IPS-15b (cell line): ENCODE results near the gene SNX30.
A peak's percentile ranks its signal among the peaks of the same experiment; 100 is the strongest.

Experiments used
- H3K27me3 ChIP-seq: one replicate; pipeline ENCODE4 v1.6.1; 2013; ENCODE audit warnings: low read length; ENCODE audit not compliant: control insufficient read depth, insufficient read depth
- H3K36me3 ChIP-seq: one replicate; pipeline ENCODE4 v1.6.1; 2013; ENCODE audit warnings: low read length; ENCODE audit not compliant: control insufficient read depth, insufficient read depth
- H3K4me1 ChIP-seq: one replicate; pipeline ENCODE4 v1.6.1; 2013; ENCODE audit warnings: mild to moderate bottlenecking, low read length; ENCODE audit not compliant: control insufficient read depth, insufficient read depth
- H3K4me3 ChIP-seq: one replicate; pipeline ENCODE4 v1.5.1; 2013; ENCODE audit warnings: low read depth, low read length
- H3K9ac ChIP-seq: one replicate; pipeline ENCODE4 v1.6.1; 2013; ENCODE audit warnings: low read depth, mild to moderate bottlenecking, low read length
- H3K9me3 ChIP-seq: one replicate; pipeline ENCODE4 v1.6.1; 2013; ENCODE audit warnings: mild to moderate bottlenecking, low read length; ENCODE audit not compliant: control insufficient read depth, insufficient read depth

The SNX30 gene

DNA sequence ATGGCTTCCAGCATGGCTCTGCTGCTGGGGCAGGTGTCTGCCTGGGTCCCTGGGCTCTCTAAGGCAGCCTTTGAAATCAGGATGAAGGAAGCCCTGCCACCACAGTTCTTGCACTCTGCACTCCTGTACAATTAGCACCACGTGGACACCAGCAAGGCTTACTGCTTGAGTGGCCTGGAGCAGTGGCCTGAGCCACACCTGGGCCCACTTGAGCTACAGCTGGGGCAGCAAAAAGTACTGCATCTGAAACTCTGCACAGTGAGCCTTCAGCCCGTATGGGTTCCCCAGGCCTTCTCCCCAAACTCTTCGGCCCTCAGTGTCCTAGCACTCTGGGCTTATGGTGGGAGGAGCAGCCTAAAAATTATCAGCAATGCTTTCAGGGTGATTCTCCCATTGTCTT is 24.6 kb upstream of the SNX30 start:
- H3K4me3 ChIP-seq = no peak overlapping the region
- no peaks in the 10 kb centered on the region for H3K36me3 ChIP-seq
- H3K9ac ChIP-seq = no peak overlapping the region

DNA sequence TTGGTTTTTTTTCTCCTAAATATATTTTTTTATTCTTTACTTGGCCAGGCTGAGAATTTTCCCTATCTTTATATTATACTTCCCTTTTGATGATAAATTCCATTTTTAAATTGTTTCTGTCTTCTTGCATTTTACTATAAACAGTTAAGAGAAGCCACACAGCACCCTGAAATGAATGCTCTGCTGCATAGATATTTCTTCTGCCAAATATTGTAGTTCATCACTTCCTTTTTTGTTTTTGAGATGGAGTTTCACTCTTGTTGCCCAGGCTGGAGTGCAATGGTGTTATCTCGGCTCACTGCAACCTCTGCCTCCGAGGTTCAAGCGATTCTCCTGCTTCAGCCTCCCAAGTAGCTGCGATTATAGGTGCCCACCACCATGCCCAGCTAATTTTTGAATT is 24.1 kb upstream of the SNX30 start:
- Histone ChIP-seq H3K9ac (no peak overlapping the region), H3K4me1 (no peaks in the 10 kb centered on the region), H3K4me3 (no peak overlapping the region), H3K36me3 (no peaks in the 10 kb centered on the region), H3K9me3 (no peaks in the 10 kb centered on the region), H3K27me3 (no peaks in the 10 kb centered on the region)

More for the DNA sequence above, 24.6 kb upstream of the SNX30 start:
- Histone ChIP-seq H3K27me3 (no peaks in the 10 kb centered on the region), H3K9me3 (no peaks in the 10 kb centered on the region), H3K4me1 (no peaks in the 10 kb centered on the region)

DNA sequence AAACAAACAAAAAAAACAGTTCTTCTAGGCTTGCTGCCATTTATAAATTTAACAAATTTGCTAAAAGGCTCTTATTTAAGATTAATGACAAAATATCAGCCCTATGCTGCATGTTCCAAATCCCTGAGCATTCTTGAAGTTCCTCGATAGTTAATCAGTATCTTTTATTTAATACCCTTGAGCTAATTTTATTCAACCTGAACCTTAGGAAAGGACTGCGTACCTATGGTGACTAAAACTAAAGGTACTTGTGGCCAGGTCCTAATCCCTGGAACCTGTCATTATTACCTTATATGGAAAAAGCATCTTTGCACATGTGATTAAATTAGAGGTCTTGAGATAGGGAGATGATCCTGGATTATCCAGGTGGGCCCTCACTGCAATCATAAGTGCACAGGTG is 22.2 kb upstream of the SNX30 start:
- H3K9me3 ChIP-seq = no peaks in the 10 kb centered on the region
- H3K4me3 ChIP-seq = no peak overlapping the region
- no peaks in the 10 kb centered on the region for H3K4me1 ChIP-seq
- H3K36me3 ChIP-seq = no peaks in the 10 kb centered on the region
- H3K9ac ChIP-seq = no peak overlapping the region
- no peaks in the 10 kb centered on the region for H3K27me3 ChIP-seq

DNA sequence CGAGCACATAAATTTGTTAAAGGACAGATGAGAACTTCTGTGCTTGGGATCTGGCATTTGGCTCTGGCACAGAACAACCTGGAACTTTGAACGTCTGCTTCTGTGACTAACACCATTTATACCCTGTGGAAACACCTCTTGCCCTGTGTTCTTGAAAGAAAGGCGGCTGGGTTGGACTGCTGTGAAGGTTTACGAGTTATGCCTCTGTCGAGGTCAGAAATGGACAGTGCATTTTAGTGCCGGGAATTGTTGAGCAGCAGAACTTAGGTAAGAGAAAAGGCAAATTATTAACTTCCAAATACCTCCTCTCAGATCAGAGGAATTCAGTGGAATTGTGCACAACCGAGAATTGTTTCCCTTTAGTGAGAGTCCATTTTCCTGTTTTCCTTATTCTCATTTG is 18.6 kb upstream of the SNX30 start:
- no peaks in the 10 kb centered on the region for H3K36me3 ChIP-seq

DNA sequence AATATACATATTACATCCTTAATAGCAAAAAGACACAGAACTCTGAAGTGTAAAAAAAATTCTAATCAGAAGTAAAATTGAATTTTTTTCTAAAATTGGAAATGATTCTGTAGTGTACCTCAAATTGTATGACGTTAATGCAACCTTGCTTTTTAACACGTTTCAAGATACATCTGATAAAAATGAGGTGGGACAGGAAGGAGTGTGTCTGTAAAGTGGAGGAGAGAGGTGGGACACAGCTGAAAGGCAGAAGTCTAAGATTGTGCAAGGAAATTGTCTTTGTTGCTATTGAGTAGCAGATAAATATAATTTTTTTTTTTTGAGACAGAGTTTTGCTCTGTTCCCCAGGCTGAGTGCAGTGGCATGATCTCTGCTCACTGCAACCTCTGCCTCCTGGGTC is 15.7 kb upstream of the SNX30 start:
- no peaks in the 10 kb centered on the region for H3K4me1 ChIP-seq
- no peaks in the 10 kb centered on the region for H3K27me3 ChIP-seq
- H3K4me3 ChIP-seq = no peak overlapping the region
- H3K9me3 ChIP-seq = no peaks in the 10 kb centered on the region
- no peaks in the 10 kb centered on the region for H3K36me3 ChIP-seq
- H3K9ac ChIP-seq = no peak overlapping the region

More for the DNA sequence above, 18.6 kb upstream of the SNX30 start:
- Histone ChIP-seq H3K4me3 (no peak overlapping the region), H3K9ac (no peak overlapping the region), H3K4me1 (no peaks in the 10 kb centered on the region), H3K9me3 (no peaks in the 10 kb centered on the region), H3K27me3 (no peaks in the 10 kb centered on the region)

DNA sequence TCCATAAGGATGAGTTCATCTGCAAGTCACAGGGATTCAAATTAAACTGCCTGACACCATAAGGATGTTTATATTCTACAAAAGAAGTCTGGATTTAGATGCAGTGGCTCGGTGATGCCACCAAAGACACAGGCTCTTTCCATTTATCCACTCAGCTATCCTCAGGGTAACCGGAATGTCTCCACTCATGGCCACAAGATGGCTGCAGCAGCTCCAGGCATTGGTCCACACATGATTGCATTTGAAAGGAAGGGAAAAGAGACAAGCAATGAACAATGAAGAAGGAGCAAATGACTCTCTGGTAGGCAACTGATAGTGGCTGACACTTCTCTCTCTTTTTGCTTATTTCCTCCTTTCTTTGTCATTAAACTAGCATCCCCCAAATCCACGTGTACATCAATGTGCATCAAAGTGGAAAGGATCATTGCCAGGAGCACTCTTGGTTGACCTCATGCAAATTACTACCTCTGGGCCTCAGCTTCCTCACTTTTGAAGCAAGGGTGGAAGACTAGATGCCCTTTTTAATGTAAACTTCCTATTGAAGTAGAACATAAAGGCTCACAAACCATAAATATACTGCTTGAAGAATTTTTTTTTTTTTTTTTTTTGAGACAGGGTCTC is 7.2 kb upstream of the SNX30 start:
- H3K4me1 ChIP-seq = no peaks in the 10 kb centered on the region
- no peaks in the 10 kb centered on the region for H3K36me3 ChIP-seq
- H3K9me3 ChIP-seq = no peaks in the 10 kb centered on the region
- H3K4me3 ChIP-seq = no peak overlapping the region
- H3K27me3 ChIP-seq = no peaks in the 10 kb centered on the region
- no peak overlapping the region for H3K9ac ChIP-seq

DNA sequence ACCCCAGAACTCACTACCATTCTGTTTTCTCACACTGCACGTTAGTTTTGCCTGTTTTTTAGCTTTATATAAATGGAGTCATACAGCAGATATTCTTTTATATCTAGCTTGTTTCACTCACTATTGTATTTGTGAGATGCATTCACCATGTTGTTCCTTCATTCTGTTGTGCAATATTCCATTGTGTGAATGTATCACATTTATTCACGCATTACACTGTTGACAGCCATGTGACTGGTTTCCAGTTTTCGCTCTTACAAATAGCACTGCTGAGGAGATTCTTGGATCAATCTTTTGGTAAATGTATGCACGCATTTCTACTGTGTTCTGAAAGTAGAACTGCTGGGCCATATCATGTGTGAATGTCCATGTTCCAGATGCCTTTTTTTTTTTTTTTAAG is 6.4 kb upstream of the SNX30 start:
- Histone ChIP-seq H3K4me3 (no peak overlapping the region), H3K9me3 (no peaks in the 10 kb centered on the region), H3K27me3 (no peaks in the 10 kb centered on the region), H3K9ac (no peak overlapping the region), H3K4me1 (no peaks in the 10 kb centered on the region), H3K36me3 (no peaks in the 10 kb centered on the region)

DNA sequence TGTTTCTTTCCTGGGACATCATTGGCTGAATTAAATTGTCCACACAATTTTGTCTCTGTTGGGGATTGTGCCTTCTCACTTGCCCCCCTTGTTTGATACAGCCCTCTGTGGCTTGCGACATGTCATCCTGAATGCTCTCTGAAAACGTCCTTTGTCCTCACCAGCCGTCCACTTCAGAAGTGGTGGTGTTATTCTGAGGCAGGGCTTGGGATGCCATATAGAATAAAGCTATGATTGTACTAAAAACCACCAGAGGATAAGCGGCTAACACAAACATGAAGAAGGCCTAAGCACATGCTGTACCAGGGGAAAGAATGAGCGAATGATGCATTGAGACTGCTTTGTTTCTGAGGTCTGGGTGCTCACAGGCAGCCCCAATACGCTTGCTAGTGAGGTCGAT is 3.5 kb upstream of the SNX30 start:
- H3K4me1 ChIP-seq = peaks cover 3% of the 10 kb centered on the region
- H3K36me3 ChIP-seq = no peaks in the 10 kb centered on the region
- H3K27me3 ChIP-seq = peaks cover 8% of the 10 kb centered on the region

DNA sequence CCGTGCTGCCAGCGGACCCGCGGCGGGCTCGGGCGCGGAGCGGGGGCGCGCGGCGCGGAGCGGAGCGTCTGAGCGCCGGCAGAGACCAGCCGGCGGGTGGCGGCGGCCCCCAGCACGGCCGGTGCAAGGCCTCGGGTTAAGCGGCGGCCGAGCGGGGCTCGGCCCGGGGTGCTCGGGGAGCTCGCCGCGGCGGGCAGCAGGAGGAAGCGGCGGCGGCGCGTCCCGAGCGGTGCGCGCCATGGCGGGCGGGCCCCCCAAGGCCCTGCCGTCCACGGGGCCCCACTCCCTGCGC is 150 bp downstream of the SNX30 start:
- H3K36me3 ChIP-seq = no peaks in the 10 kb centered on the region
- no peaks in the 10 kb centered on the region for H3K9me3 ChIP-seq
- peaks cover 11% of the 10 kb centered on the region for H3K4me1 ChIP-seq
- peak overlapping the region; percentile 58 for H3K4me3 ChIP-seq
- no peak overlapping the region for H3K9ac ChIP-seq
- H3K27me3 ChIP-seq = peaks cover 8% of the 10 kb centered on the region

More for the DNA sequence above, 3.5 kb upstream of the SNX30 start:
- Histone ChIP-seq H3K4me3 (no peak overlapping the region), H3K9me3 (no peaks in the 10 kb centered on the region), H3K9ac (no peak overlapping the region)

DNA sequence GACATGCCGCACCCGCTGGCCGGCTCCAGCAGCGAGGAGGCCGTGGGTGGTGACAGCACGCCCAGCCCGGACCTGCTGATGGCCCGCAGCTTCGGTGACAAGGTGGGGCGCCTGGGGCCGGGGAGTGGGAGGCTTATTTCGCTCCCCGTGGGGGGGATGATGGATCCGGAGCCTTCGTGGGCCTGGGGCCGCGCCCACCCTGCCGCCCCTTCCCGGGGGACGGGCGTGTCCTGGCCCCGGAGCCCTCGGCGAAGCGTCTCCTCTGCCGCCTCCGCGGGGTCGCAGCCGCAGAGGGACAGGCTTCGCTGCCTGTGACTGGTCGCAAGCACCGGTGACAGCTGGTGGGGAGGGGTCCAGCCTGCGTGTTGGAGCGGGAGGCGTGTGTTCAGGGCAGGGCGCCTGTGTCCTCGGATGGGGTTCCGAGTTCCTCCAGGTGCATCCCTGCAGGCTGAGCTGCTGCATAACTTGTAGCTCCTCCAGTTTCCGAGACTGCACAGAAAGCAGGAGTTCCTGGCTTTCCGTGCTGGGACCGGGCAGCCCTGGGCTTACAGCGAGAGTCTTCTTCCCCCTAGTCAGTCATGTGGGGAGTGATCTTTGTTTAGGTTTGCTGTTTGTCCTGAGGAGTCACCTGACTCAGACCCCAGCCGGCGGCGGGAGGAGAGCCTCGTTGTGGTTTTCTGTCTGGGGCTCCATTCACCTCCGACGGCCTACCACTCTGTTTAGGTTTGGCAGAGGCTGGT is 666 bp downstream of the SNX30 start:
- no peaks in the 10 kb centered on the region for H3K9me3 ChIP-seq
- peak overlapping the region; percentile 58 for H3K4me3 ChIP-seq
- H3K36me3 ChIP-seq = no peaks in the 10 kb centered on the region
- peaks cover 8% of the 10 kb centered on the region for H3K27me3 ChIP-seq
- peak overlapping the region; percentile 68 for H3K9ac ChIP-seq
- H3K4me1 ChIP-seq = peaks cover 11% of the 10 kb centered on the region

DNA sequence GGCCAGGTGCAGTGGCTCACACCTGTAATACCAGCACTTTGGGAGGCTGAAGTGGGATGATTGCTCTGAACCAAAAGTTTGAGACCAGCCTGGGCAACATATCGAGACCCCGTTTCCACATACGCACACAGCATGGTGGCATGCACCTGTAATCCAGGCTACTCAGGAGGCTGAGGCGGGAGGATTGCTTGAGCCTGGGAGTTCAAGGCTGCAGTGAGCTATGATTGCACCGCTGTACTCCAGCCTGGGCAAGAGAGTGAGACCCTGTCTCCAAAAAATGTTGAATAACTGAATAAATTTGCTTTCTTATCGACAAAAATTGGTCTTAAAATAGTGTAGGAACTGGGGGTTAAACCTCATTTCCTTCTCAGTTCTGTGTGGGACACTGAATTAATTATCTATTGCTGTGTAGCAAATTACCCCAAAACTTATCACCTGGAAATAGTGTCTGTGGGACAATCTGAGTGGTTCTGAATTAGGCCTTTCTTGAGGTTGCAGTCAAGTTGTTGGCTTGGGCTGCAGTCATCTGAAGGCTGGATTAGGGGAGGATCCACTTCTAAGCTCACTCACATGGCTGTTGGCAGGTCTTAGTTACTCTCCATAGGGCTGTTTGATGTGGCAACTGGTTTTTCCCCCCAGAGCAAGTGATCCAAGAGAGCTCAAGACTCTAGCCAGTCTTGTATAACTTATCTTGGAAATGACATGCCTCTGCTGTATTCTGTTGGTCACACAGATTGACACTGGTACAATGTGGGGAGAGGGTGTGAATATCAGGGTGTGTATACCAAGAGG is 2.0 kb downstream of the SNX30 start:
- no peak overlapping the region for H3K9ac ChIP-seq
- no peaks in the 10 kb centered on the region for H3K36me3 ChIP-seq
- no peaks in the 10 kb centered on the region for H3K9me3 ChIP-seq
- H3K4me1 ChIP-seq = peaks cover 11% of the 10 kb centered on the region
- peaks cover 8% of the 10 kb centered on the region for H3K27me3 ChIP-seq
- H3K4me3 ChIP-seq = peak overlapping the region; percentile 58

DNA sequence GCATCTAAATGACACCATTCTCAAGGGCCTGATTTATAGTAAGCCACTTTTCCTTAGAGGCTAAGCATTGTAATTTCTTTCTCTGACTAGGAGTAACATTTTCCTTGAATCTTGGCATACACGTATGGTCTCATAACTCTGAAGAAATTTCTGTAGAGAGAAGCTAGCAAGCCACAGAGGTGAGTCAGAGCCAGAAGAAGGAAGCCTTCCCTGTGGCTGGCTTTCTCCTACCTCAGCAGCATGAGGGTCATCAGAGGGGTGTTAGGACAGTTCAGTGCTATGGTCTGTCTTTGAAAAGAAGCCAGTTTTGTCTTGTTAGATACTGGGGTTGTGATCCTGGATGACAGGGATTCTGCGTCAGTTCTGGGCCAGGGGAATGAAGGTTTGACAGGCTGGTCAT is 3.2 kb downstream of the SNX30 start:
- Histone ChIP-seq H3K9ac (no peak overlapping the region), H3K9me3 (no peaks in the 10 kb centered on the region), H3K4me1 (peaks cover 11% of the 10 kb centered on the region), H3K36me3 (no peaks in the 10 kb centered on the region), H3K4me3 (no peak overlapping the region), H3K27me3 (peaks cover 8% of the 10 kb centered on the region)
